IMR-90 (cell line): ENCODE measurements around the gene FAM168A. TPM values are rescaled to one million over a fixed set of nuclear protein-coding genes. Genes with fewer than 3 reads are reported as not detected.

Experiments used
- ATAC-seq: fragments of 200-7000 bp; cut with Tn5 transposase; 2 replicates; pipeline ENCODE4 v1.9.1; 2020; ENCODE audit warnings: low read depth, mild to moderate bottlenecking, moderate library complexity
- BruUV-seq: library from RNA; stranded (reverse); fragments of 400-500 nt; replicated peaks from 2 replicates; lab custom pipeline; 2021; lab: Mats Ljungman, UMichigan
- CTCF ChIA-PET: fragments of 300-600 bp; formaldehyde crosslinking; extraction: SDS; loops from one replicate; lab custom pipeline; 2021; ENCODE audit warnings: antibody characterized with exemption; lab: Yijun Ruan, JAX
- POLR2A ChIA-PET: fragments of 300-600 bp; sonication (Branson Sonifier 250); formaldehyde crosslinking; loops from one replicate; lab custom pipeline; 2022; ENCODE audit warnings: antibody characterized with exemption; ENCODE audit not compliant: unreplicated experiment; lab: Charles Lee
- DNase-seq: peaks from one replicate; pipeline ENCODE4 v3.0.0; 2013
- H2AFZ ChIP-seq: replicated peaks from 2 replicates; pipeline ENCODE3; 2013; ENCODE audit warnings: low read length, mild to moderate bottlenecking; ENCODE audit not compliant: poor library complexity
- H2AK5ac ChIP-seq: 2 replicates; pipeline ENCODE4 v1.6.1; 2013; ENCODE audit warnings: low read depth, low read length, inconsistent platforms
- H2AK9ac ChIP-seq: replicated peaks from 2 replicates; pipeline ENCODE3; 2013; ENCODE audit warnings: mild to moderate bottlenecking, low read depth, low read length, moderate library complexity; ENCODE audit not compliant: poor library complexity
- H2BK120ac ChIP-seq: 2 replicates; pipeline ENCODE4 v1.6.1; 2013; ENCODE audit warnings: low read depth, low read length, inconsistent platforms
- H2BK15ac ChIP-seq: 3 replicates; pipeline ENCODE4 v1.6.1; 2013; ENCODE audit warnings: low read depth, low read length, inconsistent platforms
- H2BK20ac ChIP-seq: 2 replicates; pipeline ENCODE4 v1.6.1; 2013; ENCODE audit warnings: low read depth, mild to moderate bottlenecking, inconsistent platforms, low read length, moderate library complexity
- H2BK5ac ChIP-seq: 2 replicates; pipeline ENCODE4 v1.6.1; 2013; ENCODE audit warnings: mild to moderate bottlenecking, low read depth, low read length, inconsistent platforms; ENCODE audit not compliant: poor library complexity, severe bottlenecking
- H3K14ac ChIP-seq: replicated peaks from 2 replicates; pipeline ENCODE4 v1.6.1; 2013; ENCODE audit warnings: low read depth, low read length, inconsistent platforms
- H3K18ac ChIP-seq: 2 replicates; pipeline ENCODE4 v1.6.1; 2013; ENCODE audit warnings: low read depth, low read length, control low read depth
- H3K23ac ChIP-seq: 2 replicates; pipeline ENCODE4 v1.6.1; 2013; ENCODE audit warnings: low read depth, low read length, inconsistent platforms
- H3K27ac ChIP-seq: 2 replicates; pipeline ENCODE4 v1.5.1; 2013; ENCODE audit warnings: mild to moderate bottlenecking, control low read depth, low read length; ENCODE audit not compliant: insufficient read depth
- H3K27me3 ChIP-seq: 2 replicates; pipeline ENCODE4 v1.6.1; 2013; ENCODE audit warnings: low read length; ENCODE audit not compliant: control insufficient read depth, insufficient read depth
- H3K36me3 ChIP-seq: 2 replicates; pipeline ENCODE4 v1.6.1; 2013; ENCODE audit warnings: low read length, mixed read lengths; ENCODE audit not compliant: control insufficient read depth, insufficient read depth
- H3K4ac ChIP-seq: 2 replicates; pipeline ENCODE4 v1.6.1; 2013; ENCODE audit warnings: low read depth, low read length, inconsistent platforms
- H3K4me1 ChIP-seq: 2 replicates; pipeline ENCODE4 v1.6.1; 2013; ENCODE audit warnings: low read length, mixed read lengths; ENCODE audit not compliant: control insufficient read depth, insufficient read depth
- H3K4me2 ChIP-seq: 2 replicates; pipeline ENCODE4 v1.6.1; 2013; ENCODE audit warnings: low read depth, mild to moderate bottlenecking, control low read depth, low read length, moderate library complexity
- H3K4me3 ChIP-seq: 2 replicates; pipeline ENCODE4 v1.5.1; 2013; ENCODE audit warnings: low read depth, mild to moderate bottlenecking, control low read depth, low read length, moderate library complexity; ENCODE audit not compliant: insufficient read depth
- H3K56ac ChIP-seq: 2 replicates; pipeline ENCODE4 v1.6.1; 2013; ENCODE audit warnings: low read length, inconsistent platforms; ENCODE audit not compliant: insufficient read depth; ENCODE audit errors: extremely low read depth
- H3K79me1 ChIP-seq, 2 experiments: 2 replicates each; pipeline ENCODE4 v1.6.1; 2013; ENCODE audit warnings: low read length in 2 of 2, inconsistent platforms in 1 of 2, low read depth in 1 of 2
- H3K9ac ChIP-seq: 2 replicates; pipeline ENCODE4 v1.6.1; 2013; ENCODE audit warnings: low read depth, low read length, control low read depth
- H3K9me1 ChIP-seq: 2 replicates; pipeline ENCODE4 v1.6.1; 2013; ENCODE audit warnings: low read length, inconsistent platforms; ENCODE audit not compliant: insufficient read depth
- H3K9me3 ChIP-seq: 2 replicates; pipeline ENCODE4 v1.6.1; 2013; ENCODE audit warnings: low read length; ENCODE audit not compliant: control insufficient read depth, insufficient read depth
- H4K20me1 ChIP-seq: 2 replicates; pipeline ENCODE4 v1.6.1; 2013; ENCODE audit warnings: low read length, inconsistent platforms; ENCODE audit not compliant: insufficient read depth
- H4K5ac ChIP-seq: 2 replicates; pipeline ENCODE4 v1.6.1; 2013; ENCODE audit warnings: mild to moderate bottlenecking, low read depth, low read length, control low read depth
- H4K8ac ChIP-seq, 2 experiments: 2 replicates each; pipeline ENCODE4 v1.6.1; 2013; ENCODE audit warnings: low read depth in 2 of 2, low read length in 2 of 2, control low read depth in 1 of 2, inconsistent platforms in 1 of 2
- H4K91ac ChIP-seq: 2 replicates; pipeline ENCODE4 v1.6.1; 2013; ENCODE audit warnings: low read depth, low read length, inconsistent platforms; ENCODE audit not compliant: insufficient read depth
- BHLHE40 ChIP-seq: fragments of 150-350 bp; IDR thresholded peaks from 2 replicates; pipeline ENCODE4 v1.6.1; 2016; ENCODE audit warnings: mild to moderate bottlenecking, low read depth, low read length
- CEBPB ChIP-seq: IDR thresholded peaks from 2 replicates; pipeline ENCODE4 v1.6.1; 2012; ENCODE audit warnings: low read depth, low read length, improper control_type of control experiment
- CHD1 ChIP-seq: IDR thresholded peaks from 2 replicates; pipeline ENCODE4 v1.6.1; 2012; ENCODE audit warnings: low read depth, low read length, improper control_type of control experiment
- ELK1 ChIP-seq: fragments of 150-350 bp; IDR thresholded peaks from 2 replicates; pipeline ENCODE4 v1.6.1; 2016; ENCODE audit warnings: low read depth, mild to moderate bottlenecking, low read length, moderate library complexity, borderline replicate concordance
- FOS ChIP-seq: fragments of 150-350 bp; IDR thresholded peaks from 2 replicates; pipeline ENCODE4 v1.6.1; 2016; ENCODE audit warnings: low read depth, low read length
- MAFK ChIP-seq: IDR thresholded peaks from 2 replicates; pipeline ENCODE4 v1.6.1; 2012; ENCODE audit warnings: low read depth, low read length, improper control_type of control experiment
- MAZ ChIP-seq: IDR thresholded peaks from 2 replicates; pipeline ENCODE4 v1.6.1; 2012; ENCODE audit warnings: low read depth, mild to moderate bottlenecking, low read length, improper control_type of control experiment, moderate library complexity, borderline replicate concordance
- MXI1 ChIP-seq: IDR thresholded peaks from 2 replicates; pipeline ENCODE4 v1.6.1; 2012; ENCODE audit warnings: low read depth, mild to moderate bottlenecking, low read length, moderate library complexity, borderline replicate concordance
- NFE2L2 ChIP-seq: fragments of 150-350 bp; IDR thresholded peaks from 2 replicates; pipeline ENCODE4 v1.6.1; 2016; ENCODE audit warnings: low read depth, mild to moderate bottlenecking, low read length
- POLR2A ChIP-seq: IDR thresholded peaks from 2 replicates; pipeline ENCODE4 v1.6.1; 2012; ENCODE audit warnings: mild to moderate bottlenecking, low read depth, low read length
- RAD21 ChIP-seq: IDR thresholded peaks from 2 replicates; pipeline ENCODE4 v1.6.1; 2012; ENCODE audit warnings: low read length, improper control_type of control experiment
- RCOR1 ChIP-seq: IDR thresholded peaks from 2 replicates; pipeline ENCODE4 v1.6.1; 2012; ENCODE audit warnings: mild to moderate bottlenecking, low read length, improper control_type of control experiment; ENCODE audit not compliant: insufficient replicate concordance
- RFX5 ChIP-seq: IDR thresholded peaks from 2 replicates; pipeline ENCODE4 v1.8.0; 2012; ENCODE audit warnings: low read depth, mild to moderate bottlenecking, low read length, moderate library complexity
- SMC3 ChIP-seq: fragments of 150-350 bp; IDR thresholded peaks from 2 replicates; pipeline ENCODE4 v1.6.1; 2016; ENCODE audit warnings: low read depth, mild to moderate bottlenecking, antibody characterized with exemption, low read length, moderate library complexity
- WGBS, 2 experiments: methylation state at CpG; one replicate each; pipeline versions ENCODE4 v1.1.5 to v1.1.7; 2013; ENCODE audit warnings: missing lambda C conversion rate in 2 of 2; ENCODE audit not compliant: insufficient read length in 1 of 2; ENCODE audit errors: extremely low coverage in 2 of 2; 5-methylcytosine and 5-hydroxymethylcytosine counted together
- dilution Hi-C: fragments of 300-500 bp; cut with HindIII; formaldehyde crosslinking; loops from one replicate; pipeline ENCODE4 v1.14.3; 2018; ENCODE audit warnings: low sequenced_read_pairs; ENCODE audit not compliant: unreplicated experiment
- in situ Hi-C: fragments of 300-500 bp; cut with MboI; formaldehyde crosslinking; loops from 3 replicates; pipeline ENCODE4 v1.14.3; 2019; ENCODE audit warnings: low sequenced_read_pairs, inconsistent platforms, mixed read lengths
- intact Hi-C: fragments of 100-400 bp; cut with micrococcal nuclease; formaldehyde crosslinking; loops from 2 replicates; pipeline ENCODE4 v1.10.0; 2022
- polyA plus RNA-seq, 3 experiments: library from polyadenylated mRNA; depleted of rRNA; stranded (reverse); fragments of >200 nt; gene quantifications; 2 replicates each; pipeline ENCODE4 v1.2.3, GENCODE V29; 2012; ENCODE audit warnings: low replicate concordance in 1 of 3
- total RNA-seq: library from RNA; depleted of rRNA; stranded (reverse); fragments of >200 nt; gene quantifications from 2 replicates; pipeline ENCODE4 v1.2.3, GENCODE V29; 2012
- TF ChIP-seq, protein P1 (sequence below): fragments of 150-350 bp; IDR thresholded peaks from 2 replicates; pipeline ENCODE4 v1.6.1; 2017; ENCODE audit warnings: mild to moderate bottlenecking, antibody characterized with exemption, low read length, low read depth
- TF ChIP-seq, protein P2 (sequence below): conservative IDR thresholded peaks from 2 replicates; pipeline ENCODE4 v1.5.1; 2012; ENCODE audit warnings: mild to moderate bottlenecking, low read depth, low read length, improper control_type of control experiment

Gene FAM168A
- total and polyA plus RNA-seq, 2 of the 4 experiments (the other 2 are of a cell fraction), result 13.1 to 22.8 TPM

- no peak overlapping the region for H2BK20ac ChIP-seq
- TF ChIP-seq FOS (no peak), ELK1 (no peak), RCOR1 (no peak), MAZ (no peak), CHD1 (no peak), NFE2L2 (no peak), CEBPB (no peak), POLR2A (no peak), MAFK (no peak), SMC3 (no peak), MXI1 (no peak), RAD21 (no peak), RFX5 (no peak), BHLHE40 (no peak)
- TF ChIP-seq, protein P1, sequence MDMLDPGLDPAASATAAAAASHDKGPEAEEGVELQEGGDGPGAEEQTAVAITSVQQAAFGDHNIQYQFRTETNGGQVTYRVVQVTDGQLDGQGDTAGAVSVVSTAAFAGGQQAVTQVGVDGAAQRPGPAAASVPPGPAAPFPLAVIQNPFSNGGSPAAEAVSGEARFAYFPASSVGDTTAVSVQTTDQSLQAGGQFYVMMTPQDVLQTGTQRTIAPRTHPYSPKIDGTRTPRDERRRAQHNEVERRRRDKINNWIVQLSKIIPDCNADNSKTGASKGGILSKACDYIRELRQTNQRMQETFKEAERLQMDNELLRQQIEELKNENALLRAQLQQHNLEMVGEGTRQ, result no peak
- TF ChIP-seq, protein P2, sequence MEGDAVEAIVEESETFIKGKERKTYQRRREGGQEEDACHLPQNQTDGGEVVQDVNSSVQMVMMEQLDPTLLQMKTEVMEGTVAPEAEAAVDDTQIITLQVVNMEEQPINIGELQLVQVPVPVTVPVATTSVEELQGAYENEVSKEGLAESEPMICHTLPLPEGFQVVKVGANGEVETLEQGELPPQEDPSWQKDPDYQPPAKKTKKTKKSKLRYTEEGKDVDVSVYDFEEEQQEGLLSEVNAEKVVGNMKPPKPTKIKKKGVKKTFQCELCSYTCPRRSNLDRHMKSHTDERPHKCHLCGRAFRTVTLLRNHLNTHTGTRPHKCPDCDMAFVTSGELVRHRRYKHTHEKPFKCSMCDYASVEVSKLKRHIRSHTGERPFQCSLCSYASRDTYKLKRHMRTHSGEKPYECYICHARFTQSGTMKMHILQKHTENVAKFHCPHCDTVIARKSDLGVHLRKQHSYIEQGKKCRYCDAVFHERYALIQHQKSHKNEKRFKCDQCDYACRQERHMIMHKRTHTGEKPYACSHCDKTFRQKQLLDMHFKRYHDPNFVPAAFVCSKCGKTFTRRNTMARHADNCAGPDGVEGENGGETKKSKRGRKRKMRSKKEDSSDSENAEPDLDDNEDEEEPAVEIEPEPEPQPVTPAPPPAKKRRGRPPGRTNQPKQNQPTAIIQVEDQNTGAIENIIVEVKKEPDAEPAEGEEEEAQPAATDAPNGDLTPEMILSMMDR, result no peak
- H3K27ac ChIP-seq, result no peak overlapping the region
- no peaks in the 10 kb centered on the region for H3K27me3 ChIP-seq
- no TSS peak for BruUV-seq
- no peak overlapping the region for H3K14ac ChIP-seq
- in situ Hi-C loops (no loop called here), dilution Hi-C loops (no loop called here), intact Hi-C loops (loop anchor here (1.0 kb wide), 1 partner anchor 33 kb away; no protein-coding TSS in a partner anchor)
- H3K23ac ChIP-seq, result no peak overlapping the region
- H3K9ac ChIP-seq, result no peak overlapping the region
- H4K20me1 ChIP-seq, result no peaks in the 10 kb centered on the region; the same call in 1 of the 2 replicates
- H2BK120ac ChIP-seq, result no peak overlapping the region
- H2AFZ ChIP-seq, result no peak overlapping the region
- ATAC-seq (no peak), DNase-seq (no peak)
- H4K91ac ChIP-seq, result no peak overlapping the region
- no peak overlapping the region for H3K4me2 ChIP-seq
- H3K9me1 ChIP-seq, result no peaks in the 10 kb centered on the region
- no peak overlapping the region for H3K4me3 ChIP-seq
- H3K56ac ChIP-seq, result no peak overlapping the region
- no peaks in the 10 kb centered on the region for H3K36me3 ChIP-seq
- no peak overlapping the region for H3K18ac ChIP-seq
- ChIA-PET CTCF (no interaction called here), POLR2A (no interaction called here)
- H3K79me1 ChIP-seq, result peaks cover 0 to 8% of the 10 kb centered on the region in 2 experiments; a peak in 1 of 4 replicates
- WGBS, 2 experiments, result no CpG with 5 or more reads among the region's 3 CpGs
- no peak overlapping the region for H2BK5ac ChIP-seq
- H3K4ac ChIP-seq, result no peak overlapping the region
- no peak overlapping the region for H2AK5ac ChIP-seq
- no peak overlapping the region for H2BK15ac ChIP-seq
- H2AK9ac ChIP-seq, result no peak overlapping the region
- no peaks in the 10 kb centered on the region for H3K9me3 ChIP-seq
- no peak overlapping the region for H4K5ac ChIP-seq
- no peak overlapping the region for H4K8ac ChIP-seq
- H3K4me1 ChIP-seq, result peaks cover 7% of the 10 kb centered on the region
These were observed 135.9 kb downstream of the FAM168A start for GRCh38 chr11:73461964-73462363.
